Keratinocyte (primary cell): ENCODE results near the gene DMRTA2. TPM values are rescaled to one million over a fixed set of nuclear protein-coding genes. Genes with fewer than 3 reads are reported as not detected.

ENCODE experiments used
- DNase-seq: peaks from one replicate; pipeline ENCODE4 v3.0.0-alpha.2; 2011; ENCODE audit warnings: low read depth, missing footprints, low spot score
- FAIRE-seq: peaks from 2 replicates; lab custom pipeline; 2011; peaks lifted over from hg19 to GRCh38; lab: Jason Lieb, UNC
- H2AFZ ChIP-seq: 2 replicates; pipeline ENCODE4 v1.6.0; 2012; ENCODE audit warnings: low read length, control low read depth, inconsistent platforms; ENCODE audit not compliant: control insufficient read depth
- H3K27ac ChIP-seq: 2 replicates; pipeline ENCODE4 v1.5.1; 2011; ENCODE audit warnings: low read length; ENCODE audit not compliant: control insufficient read depth, insufficient read depth
- H3K27me3 ChIP-seq: 3 replicates; pipeline ENCODE4 v1.6.0; 2011; ENCODE audit warnings: low read length; ENCODE audit not compliant: control insufficient read depth, insufficient read depth; ENCODE audit errors: extremely low read depth
- H3K36me3 ChIP-seq, 2 experiments: 2 replicates in 1 of 2; 3 replicates in 1 of 2; pipeline ENCODE4 v1.5.1; 2011; ENCODE audit warnings: low read length in 2 of 2, mild to moderate bottlenecking in 1 of 2; ENCODE audit not compliant: control insufficient read depth in 2 of 2, insufficient read depth in 2 of 2; ENCODE audit errors: extremely low read depth in 1 of 2
- H3K4me1 ChIP-seq: 3 replicates; pipeline ENCODE4 v1.5.1; 2011; ENCODE audit warnings: low read length; ENCODE audit not compliant: control insufficient read depth, insufficient read depth; ENCODE audit errors: extremely low read depth
- H3K4me2 ChIP-seq: 3 replicates; pipeline ENCODE4 v1.6.0; 2011; ENCODE audit warnings: low read depth, low read length; ENCODE audit not compliant: control insufficient read depth, insufficient read depth; ENCODE audit errors: extremely low read depth
- H3K4me3 ChIP-seq, 3 experiments: fragments of 200-600 bp in 1 of 3; sonication (generic) in 1 of 3; 2 replicates in 2 of 3; 3 replicates in 1 of 3; pipeline ENCODE4 v1.5.1; 2011 to 2016; ENCODE audit warnings: low read length in 3 of 3, mild to moderate bottlenecking in 3 of 3, control low read depth in 2 of 3, inconsistent platforms in 1 of 3, low read depth in 1 of 3, mixed read lengths in 1 of 3, mixed run types in 1 of 3, moderate library complexity in 1 of 3; ENCODE audit not compliant: control insufficient read depth in 2 of 3, insufficient read depth in 2 of 3; ENCODE audit errors: extremely low read depth in 1 of 3
- H3K79me2 ChIP-seq: 2 replicates; pipeline ENCODE4 v1.6.0; 2012; ENCODE audit warnings: low read length; ENCODE audit not compliant: control insufficient read depth, insufficient read depth
- H3K9ac ChIP-seq: 3 replicates; pipeline ENCODE4 v1.6.0; 2011; ENCODE audit warnings: low read length; ENCODE audit not compliant: control insufficient read depth, insufficient read depth; ENCODE audit errors: extremely low read depth
- H3K9me1 ChIP-seq: 3 replicates; pipeline ENCODE4 v1.6.0; 2011; ENCODE audit warnings: low read length; ENCODE audit not compliant: control insufficient read depth, insufficient read depth; ENCODE audit errors: extremely low read depth
- H3K9me3 ChIP-seq: 2 replicates; pipeline ENCODE4 v1.5.1; 2012; ENCODE audit warnings: low read depth, low read length; ENCODE audit not compliant: control insufficient read depth
- H4K20me1 ChIP-seq: 3 replicates; pipeline ENCODE4 v1.6.0; 2011; ENCODE audit warnings: low read length; ENCODE audit not compliant: control insufficient read depth, insufficient read depth; ENCODE audit errors: extremely low read depth
- EZH2 ChIP-seq: IDR thresholded peaks from one replicate; pipeline ENCODE4 v1.6.1; 2012; ENCODE audit warnings: inconsistent platforms, mild to moderate bottlenecking, low read length, moderate library complexity
- dilution Hi-C: fragments of 300-500 bp; cut with MboI; formaldehyde crosslinking; loops from one replicate; pipeline ENCODE4 v1.7.0; 2020; ENCODE audit warnings: low sequenced_read_pairs; ENCODE audit not compliant: extremely low pct_ligation_motif_present
- polyA plus RNA-seq, 5 experiments: library from polyadenylated mRNA; depleted of rRNA in 3 of 5; stranded (reverse) in 3 of 5; stranded (forward) in 1 of 5; unstranded in 1 of 5; fragments of >200 nt; gene quantifications; 1 replicate in 1 of 5; 2 replicates in 3 of 5; 3 replicates in 1 of 5; pipeline versions ENCODE4 v1.2.1 to v1.2.3, GENCODE V29; 2011 to 2012; ENCODE audit warnings: missing spikeins in 2 of 5, low read depth in 1 of 5, low replicate concordance in 1 of 5
- TF ChIP-seq, protein P1 (sequence below), 3 experiments: IDR thresholded peaks in 1 of 3; conservative IDR thresholded peaks in 1 of 3; optimal IDR thresholded peaks in 1 of 3; 2 replicates in 2 of 3; 3 replicates in 1 of 3; pipeline versions ENCODE3 to v1.5.1; 2011; ENCODE audit warnings: low read length in 3 of 3, mild to moderate bottlenecking in 3 of 3, moderate library complexity in 2 of 3, control low read depth in 1 of 3, inconsistent platforms in 1 of 3; ENCODE audit not compliant: insufficient read depth in 2 of 3; ENCODE audit errors: extremely low read depth in 1 of 3

The DMRTA2 gene
- polyA plus RNA-seq, 1 donor (not counting 4 experiments of a cell fraction or from before 2014, with no cell fraction given): 0.01 TPM

- no peak for FAIRE-seq
- Histone ChIP-seq H3K4me1 (no peaks in the 10 kb centered on the region), H3K79me2 (no peaks in the 10 kb centered on the region), H3K4me3 (no peak overlapping the region), H4K20me1 (no peaks in the 10 kb centered on the region), H3K9me3 (no peaks in the 10 kb centered on the region), H3K9me1 (no peaks in the 10 kb centered on the region), H2AFZ (no peak overlapping the region), H3K27me3 (no peaks in the 10 kb centered on the region), H3K36me3 (no peaks in the 10 kb centered on the region), H3K27ac (no peak overlapping the region), H3K9ac (no peak overlapping the region), H3K4me2 (no peak overlapping the region)
- dilution Hi-C loops: no loop called here
- TF ChIP-seq EZH2: no peak
- TF ChIP-seq, protein P1, sequence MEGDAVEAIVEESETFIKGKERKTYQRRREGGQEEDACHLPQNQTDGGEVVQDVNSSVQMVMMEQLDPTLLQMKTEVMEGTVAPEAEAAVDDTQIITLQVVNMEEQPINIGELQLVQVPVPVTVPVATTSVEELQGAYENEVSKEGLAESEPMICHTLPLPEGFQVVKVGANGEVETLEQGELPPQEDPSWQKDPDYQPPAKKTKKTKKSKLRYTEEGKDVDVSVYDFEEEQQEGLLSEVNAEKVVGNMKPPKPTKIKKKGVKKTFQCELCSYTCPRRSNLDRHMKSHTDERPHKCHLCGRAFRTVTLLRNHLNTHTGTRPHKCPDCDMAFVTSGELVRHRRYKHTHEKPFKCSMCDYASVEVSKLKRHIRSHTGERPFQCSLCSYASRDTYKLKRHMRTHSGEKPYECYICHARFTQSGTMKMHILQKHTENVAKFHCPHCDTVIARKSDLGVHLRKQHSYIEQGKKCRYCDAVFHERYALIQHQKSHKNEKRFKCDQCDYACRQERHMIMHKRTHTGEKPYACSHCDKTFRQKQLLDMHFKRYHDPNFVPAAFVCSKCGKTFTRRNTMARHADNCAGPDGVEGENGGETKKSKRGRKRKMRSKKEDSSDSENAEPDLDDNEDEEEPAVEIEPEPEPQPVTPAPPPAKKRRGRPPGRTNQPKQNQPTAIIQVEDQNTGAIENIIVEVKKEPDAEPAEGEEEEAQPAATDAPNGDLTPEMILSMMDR (optimal IDR thresholded peaks at IDR 0.05 in 1 of 3, IDR thresholded peaks at IDR 0.05 in 1 of 3, conservative IDR thresholded peaks at IDR 0.05 in 1 of 3; ENCODE audit: extremely low read depth in 1 of 3, insufficient read depth in 2 of 3, low read length in 3 of 3): no peak
- no peak for DNase-seq
Observed at GRCh38 chr1:50462964-50463363, 39.7 kb upstream of the DMRTA2 start.

DNA sequence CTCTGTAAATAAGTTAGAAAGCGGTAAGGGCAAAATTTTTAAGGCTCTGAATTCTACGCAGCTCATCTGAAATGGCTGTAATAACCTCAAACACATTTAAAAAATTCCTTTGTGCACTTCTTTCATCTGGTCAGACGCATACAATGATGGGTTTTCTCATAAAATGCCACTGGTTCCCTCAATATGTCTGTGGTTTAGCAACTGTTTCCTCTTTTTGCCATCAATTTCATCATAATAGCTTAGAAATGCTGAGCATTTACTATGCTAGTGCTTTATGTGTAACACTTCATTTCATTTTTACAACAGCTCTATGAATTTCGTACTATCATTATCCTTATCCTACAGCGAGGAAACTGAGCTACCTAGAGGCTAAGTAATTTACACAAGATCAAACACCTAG lies 35.3 kb upstream of the DMRTA2 start:
- Histone ChIP-seq H3K36me3 (no peaks in the 10 kb centered on the region), H3K4me1 (no peaks in the 10 kb centered on the region), H3K9me3 (no peaks in the 10 kb centered on the region), H2AFZ (no peak overlapping the region), H3K4me3 (no peak overlapping the region), H3K4me2 (no peak overlapping the region), H3K9ac (no peak overlapping the region), H3K79me2 (no peaks in the 10 kb centered on the region), H4K20me1 (no peaks in the 10 kb centered on the region), H3K9me1 (no peaks in the 10 kb centered on the region), H3K27ac (no peak overlapping the region), H3K27me3 (no peaks in the 10 kb centered on the region)
- dilution Hi-C loops: no loop called here
- TF ChIP-seq, protein P1 (optimal IDR thresholded peaks at IDR 0.05 in 1 of 3, IDR thresholded peaks at IDR 0.05 in 1 of 3, conservative IDR thresholded peaks at IDR 0.05 in 1 of 3; ENCODE audit: extremely low read depth in 1 of 3, insufficient read depth in 2 of 3, low read length in 3 of 3): no peak
- no peak for TF ChIP-seq EZH2
- no peak for DNase-seq
- no peak for FAIRE-seq
